IMR-90 (cell line): ENCODE results near the gene NFIA.

ENCODE experiments used
- BHLHE40 ChIP-seq: fragments of 150-350 bp; IDR thresholded peaks from 2 replicates; pipeline ENCODE4 v1.6.1; 2016; ENCODE audit warnings: mild to moderate bottlenecking, low read depth, low read length
- CTCF ChIP-seq: conservative IDR thresholded peaks from 2 replicates; pipeline ENCODE4 v1.5.1; 2012; ENCODE audit warnings: mild to moderate bottlenecking, low read depth, low read length, improper control_type of control experiment

GRCh38 chr1:61357539-61357938, 275.2 kb downstream of the NFIA start:
- TF ChIP-seq CTCF (no peak), BHLHE40 (no peak)
